Activated CD4-positive, alpha-beta T cell treated with anti-CD3 and anti-CD28 coated beads, Interleukin-10, Interleukin-2, amounts not matched to agents 100 ng/mL and 50 ng/mL, durations not matched to agents 16 hours and 8 hours (primary cell): Measurements from ENCODE around the gene KRT2.

Experiments
- DNase-seq: peaks from one replicate; pipeline ENCODE4 v3.0.0-alpha.2; 2020

Gene KRT2

DNA sequence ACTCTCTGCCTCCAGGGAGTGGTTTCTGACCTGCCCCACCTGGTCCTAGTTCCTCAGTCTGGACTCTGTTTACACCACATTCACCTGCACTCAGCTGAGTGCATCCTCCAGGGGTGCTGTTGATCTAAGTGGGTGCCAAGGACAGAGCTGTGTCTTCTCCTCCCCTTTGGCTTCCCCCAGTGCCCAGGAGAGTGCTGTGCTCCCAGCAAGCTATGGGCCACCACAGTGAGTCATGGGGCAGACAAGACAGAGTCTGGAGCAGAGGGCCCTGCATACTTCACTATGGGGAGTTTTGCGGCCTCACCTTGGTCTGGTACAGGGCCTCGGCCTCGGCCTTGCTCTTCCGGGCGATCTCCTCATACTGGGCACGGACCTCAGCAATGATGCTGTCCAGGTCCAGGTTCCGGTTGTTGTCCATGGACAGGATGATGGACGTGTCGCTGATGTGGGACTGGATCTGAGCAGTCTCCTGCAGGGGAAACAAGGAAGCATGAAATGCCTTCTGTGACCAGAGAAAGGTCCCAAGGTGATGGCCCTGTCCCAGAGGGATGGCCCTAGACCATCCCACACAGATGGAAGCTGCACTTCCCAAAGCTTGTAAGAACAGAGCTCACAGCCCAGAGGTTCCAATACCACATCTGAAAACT lies 38.5 kb downstream of the KRT2 start:
- DNase-seq = no peak

DNA sequence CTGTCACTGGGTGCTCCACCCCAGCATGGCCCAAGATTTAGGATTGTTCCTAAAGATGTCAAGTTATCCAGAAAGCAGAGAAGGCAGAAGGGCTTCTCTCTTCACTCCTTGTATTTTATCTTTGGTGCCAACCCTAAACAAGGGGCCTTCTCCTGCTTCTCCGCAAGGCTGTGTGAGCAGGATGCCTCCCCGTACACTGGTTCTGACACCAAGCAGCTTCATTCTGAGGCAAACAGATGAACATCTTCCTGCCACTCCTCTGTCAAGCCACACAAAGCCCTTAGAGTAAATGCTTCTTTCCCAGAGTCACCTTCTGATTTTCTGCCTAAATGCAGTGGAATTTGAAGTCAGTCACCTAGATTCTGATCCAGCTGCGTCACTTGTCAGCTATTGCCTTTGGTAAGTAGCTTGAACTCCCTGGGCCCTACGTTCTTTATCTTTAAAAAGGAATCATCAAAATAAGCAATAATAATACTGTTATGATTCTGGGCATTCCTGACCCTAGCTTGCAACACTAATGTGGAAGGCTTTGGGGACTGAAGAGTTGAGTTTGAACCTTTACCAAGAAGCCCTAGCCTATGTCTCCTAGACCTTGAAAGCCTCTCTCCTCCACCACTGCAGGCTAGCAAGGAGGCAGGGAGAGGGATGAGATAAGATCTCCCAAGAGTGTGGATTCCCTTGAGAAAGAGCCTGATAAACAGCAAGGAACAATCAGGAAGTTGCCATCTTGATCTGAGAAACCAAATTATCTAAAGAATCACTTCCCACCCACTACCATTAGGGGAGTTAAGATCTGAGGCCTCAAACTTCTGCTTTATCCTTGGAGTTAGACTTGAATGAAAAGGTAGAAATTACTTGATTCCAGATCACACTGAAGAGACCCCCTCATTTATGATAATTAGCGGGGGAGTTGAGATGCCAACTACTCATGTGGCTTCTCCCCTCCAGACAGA lies 39.3 kb downstream of the KRT2 start:
- no peak for DNase-seq

DNA sequence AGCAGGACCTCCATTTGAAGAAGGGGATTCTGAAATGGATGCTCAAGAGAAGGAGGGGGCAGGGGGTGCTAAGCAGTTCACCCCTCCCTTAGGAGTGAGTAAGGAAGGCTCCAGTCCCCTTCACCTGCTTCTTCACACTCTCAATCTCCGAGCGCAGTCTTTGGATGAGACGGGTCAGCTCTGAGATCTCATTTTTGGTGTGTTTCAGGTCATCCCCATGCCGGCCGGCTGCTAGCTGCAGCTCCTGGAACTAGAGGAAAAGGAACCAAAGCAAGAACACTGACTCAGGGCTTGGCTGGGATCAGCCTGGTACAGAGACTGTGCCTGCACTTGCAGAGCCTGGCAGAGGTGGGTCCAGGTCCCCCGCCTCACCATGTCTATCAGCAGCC lies 40.9 kb downstream of the KRT2 start:
- no peak for DNase-seq

DNA sequence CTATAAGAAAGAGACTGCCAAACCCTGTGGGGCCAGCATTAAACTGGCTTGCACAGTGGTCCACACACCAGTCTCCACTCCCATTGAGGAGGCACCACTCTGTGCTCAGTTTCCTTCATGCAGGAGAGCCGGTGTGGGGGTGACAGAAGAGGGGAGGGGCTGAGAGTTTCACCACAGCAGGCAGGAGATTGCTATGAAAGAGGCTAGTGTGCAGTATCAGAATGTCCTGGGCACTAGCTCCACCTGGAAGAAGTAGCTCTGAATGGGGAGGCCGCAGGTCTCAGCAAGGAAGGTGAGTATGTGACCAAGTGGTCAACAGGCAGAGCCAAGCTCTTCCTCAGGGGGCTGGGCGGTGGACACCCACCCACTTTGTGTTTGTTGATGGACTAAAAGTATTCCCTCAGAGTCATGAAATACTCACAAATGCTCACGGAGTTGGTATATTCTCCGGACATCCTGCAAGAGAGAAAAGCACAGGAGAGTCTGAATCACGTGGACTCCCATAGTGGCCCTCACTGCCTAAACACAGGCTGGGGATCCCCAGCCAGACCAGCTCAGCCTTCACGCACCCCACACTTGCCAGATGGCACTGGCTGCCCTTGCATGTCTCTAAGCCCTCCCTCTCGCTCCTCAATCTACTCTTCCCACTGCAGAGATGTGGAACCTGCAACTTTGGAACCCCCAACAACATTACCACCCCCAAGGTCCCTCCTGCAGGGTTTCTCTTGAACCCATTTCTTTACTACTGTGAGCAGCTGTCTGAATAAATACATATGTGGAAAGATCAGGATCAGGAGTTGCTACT lies 43.0 kb downstream of the KRT2 start:
- no peak for DNase-seq

DNA sequence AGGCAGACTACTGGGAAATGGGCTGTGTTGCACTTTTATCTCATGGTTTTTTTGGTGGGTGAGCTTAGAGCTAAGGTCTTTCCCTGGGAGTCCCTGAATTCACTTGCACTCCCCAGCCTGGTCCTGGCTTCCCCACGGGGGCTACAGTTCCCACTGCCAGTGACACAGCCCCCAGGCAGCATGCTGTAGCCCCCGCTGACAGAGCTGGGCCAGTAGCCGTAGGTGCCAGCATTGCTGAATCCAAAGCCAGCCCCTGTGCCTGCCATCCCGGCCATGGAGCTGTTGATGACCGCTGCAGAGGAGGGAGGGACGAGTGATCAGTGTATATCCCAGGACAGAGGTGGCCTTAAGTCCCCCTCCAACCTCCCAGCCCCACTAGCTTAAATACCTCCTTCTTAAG lies 43.9 kb downstream of the KRT2 start:
- no peak for DNase-seq

DNA sequence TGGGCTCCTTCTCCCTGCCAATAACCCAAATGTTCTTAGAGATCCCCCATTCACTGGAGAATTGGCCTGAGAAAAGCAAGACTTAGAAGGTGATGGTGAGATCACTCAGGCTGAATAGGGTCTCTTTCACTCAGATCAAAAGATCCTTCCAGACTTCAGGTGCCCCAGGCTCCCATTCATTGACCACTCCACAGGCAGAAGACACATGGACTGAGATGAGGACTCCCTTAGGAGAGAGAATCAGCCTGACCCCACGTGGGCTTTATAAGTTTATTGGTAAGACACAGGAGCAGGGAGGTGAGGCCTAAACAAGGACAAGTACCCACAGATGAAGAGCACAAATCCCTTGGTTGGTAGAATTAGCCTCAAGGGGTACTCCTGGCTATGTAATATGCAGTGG lies 44.7 kb downstream of the KRT2 start:
- no peak for DNase-seq

DNA sequence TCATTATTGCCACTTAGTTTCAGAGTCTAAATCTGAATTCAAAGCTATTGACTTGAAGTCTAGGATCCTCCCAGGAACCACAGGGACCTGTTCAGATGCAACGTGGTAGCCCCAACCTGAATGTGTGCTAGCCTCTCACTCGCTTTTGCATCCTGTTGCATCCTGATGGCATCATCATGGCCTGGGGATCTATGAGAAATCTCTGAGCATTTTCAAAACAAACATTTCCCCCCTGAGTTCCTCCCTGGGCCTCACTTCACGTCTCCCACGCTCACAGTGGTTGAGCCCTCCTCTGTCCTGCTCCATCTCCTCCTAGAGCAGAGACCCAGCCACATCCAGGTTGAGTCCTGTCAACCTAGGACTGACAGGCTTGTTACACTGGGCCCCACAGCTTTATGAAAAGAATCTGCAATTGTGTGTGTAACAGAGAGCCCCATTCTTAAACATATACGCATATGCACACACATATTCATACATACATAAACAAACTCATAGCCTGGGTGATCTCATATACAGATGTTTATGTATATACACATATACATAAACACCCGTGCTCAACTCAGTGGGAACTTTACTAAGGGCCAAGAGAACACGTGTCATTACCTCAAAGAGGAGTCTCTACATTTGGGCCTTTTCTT lies 45.3 kb downstream of the KRT2 start:
- no peak for DNase-seq

DNA sequence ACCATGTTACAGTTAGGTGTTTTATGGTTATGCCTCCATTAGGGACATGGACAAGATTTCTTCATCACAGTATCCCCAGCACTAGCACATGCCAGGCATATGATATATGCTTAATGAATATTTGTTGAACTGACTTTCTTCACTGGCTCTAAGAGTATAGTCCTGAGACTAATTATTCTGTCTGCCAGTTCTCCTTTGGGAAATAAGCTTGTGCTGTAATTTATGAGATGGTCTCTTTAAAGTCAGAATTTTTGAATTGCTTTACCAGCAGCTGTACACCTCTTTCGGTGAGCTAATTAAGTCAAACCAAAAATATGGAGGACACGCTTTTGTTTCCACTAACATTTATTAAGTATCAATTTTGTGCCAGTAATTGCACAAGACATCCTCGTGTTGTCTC lies 45.9 kb downstream of the KRT2 start:
- DNase-seq = no peak

DNA sequence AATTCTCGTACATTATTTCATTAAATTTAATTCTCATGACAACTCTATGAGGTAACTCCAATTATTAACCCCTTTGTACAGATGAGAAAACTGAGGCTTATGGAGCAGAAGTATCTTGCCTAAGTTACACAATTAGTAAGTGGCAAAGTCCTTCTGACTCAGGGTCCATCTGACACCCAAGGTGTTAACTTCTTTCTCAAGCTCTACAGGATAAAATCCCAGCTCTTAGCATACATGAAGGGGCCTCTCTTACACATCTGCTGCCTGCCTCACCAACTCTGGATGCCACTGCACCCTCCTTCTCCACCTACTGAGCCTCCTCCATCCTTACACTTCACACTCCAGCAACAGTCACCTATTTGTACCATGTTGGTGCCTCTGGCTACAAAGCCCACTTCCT lies 46.5 kb downstream of the KRT2 start:
- no peak for DNase-seq

DNA sequence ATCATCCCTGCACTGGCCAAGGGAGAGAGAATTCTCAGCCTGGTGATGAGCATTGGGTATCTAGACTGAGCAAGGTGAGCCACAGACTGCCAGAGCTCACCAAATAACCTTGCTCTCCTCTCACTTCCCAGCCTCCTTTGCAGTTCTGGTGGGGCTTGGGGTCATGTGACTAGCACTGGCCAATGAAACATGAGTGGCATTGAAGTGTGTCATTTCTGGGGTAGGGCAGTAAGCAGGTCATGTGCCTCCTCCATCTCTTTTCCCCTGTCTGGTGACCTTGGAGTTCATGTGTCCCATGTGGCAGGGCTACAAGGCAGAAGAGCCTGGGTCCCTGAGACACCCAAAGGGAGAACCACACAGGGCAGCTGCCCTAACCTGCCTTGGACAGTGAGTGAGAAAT lies 47.2 kb downstream of the KRT2 start:
- DNase-seq = no peak

DNA sequence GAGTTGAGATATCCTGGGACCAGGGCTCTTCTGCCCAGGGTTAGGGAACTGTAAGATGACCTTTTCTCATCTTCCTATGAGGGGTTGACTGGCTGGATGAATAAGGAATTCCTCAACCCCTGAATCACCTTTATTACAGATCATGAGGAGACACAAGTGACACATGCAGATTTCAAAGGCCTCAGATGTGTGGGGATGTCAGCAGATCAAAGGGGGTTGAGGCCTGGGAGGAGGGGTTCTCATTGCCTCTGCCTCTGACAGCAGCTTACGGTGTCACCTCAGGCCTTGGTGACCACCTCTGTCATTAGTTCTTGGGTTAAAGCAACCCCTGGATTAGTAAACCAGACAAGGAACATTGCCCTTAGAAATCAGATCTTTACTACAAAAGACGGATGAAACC lies 48.7 kb downstream of the KRT2 start:
- no peak for DNase-seq

DNA sequence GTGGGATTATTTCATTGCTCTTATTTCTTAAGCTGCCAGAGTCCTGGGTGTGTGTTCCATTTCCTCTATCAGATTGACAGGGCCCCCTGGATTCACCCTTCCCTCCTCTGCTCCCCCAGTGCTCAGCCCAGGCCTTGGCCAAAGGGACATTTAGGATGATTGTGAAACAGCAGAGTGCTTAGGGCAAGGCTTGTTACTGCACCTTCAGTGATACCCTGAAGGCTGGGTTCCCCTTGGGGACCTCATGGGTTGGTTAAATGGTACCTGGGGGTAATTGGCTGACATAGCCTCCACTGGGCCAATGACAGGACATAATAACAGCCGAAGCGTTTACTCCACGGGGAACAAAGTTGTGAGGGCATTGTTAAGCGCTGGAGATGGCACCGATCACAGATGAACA lies 49.5 kb downstream of the KRT2 start:
- no peak for DNase-seq

DNA sequence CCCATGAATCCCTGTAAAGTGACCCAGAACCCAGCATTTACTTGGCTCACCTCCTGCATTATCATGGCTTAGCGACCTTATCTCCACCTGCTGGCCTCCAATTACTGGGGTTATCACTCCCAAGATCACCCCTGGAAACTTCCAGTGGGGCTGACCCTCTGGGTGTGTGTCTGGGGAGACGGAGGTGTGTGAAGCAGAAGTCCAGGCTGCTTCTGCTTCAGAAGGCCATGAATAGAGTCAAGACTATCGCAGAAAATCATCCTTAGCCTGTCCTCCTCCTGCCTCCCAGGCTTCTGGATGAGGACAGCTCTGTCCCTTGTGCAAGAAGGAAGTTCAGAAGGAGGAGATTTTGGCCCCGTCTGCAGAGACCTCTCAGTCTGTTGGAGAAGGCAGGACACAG lies 50.3 kb downstream of the KRT2 start:
- DNase-seq = no peak

DNA sequence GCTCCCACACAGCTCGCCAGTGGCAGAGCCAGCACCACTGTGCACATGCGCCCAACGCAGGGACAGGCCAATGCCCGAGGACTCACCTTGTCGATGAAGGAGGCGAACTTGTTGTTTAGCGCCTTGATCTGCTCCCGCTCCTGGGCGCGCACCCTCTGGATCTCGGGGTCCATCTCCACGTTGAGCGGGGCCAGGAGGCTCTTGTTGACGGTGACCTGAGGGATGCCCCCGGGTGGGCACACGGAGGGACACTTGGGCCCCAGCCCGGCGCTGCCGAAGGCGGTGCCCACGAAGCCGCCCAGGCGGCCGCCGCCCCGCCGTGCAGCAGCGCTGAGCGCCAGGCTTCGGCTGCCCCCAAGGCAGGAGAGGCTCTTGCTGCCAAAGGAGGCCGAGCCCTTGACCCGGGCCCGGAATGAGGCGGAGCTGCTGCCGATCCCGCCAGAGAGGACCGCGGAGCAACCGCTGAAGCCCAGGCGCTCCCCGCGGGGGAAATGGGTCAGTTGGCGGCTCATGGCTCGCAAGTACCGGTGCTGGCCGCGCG lies 51.0 kb downstream of the KRT2 start, which contains the start of gene KRT72:
Gene KRT72, minus strand, starts transcription at position 523 of the 541 bp plus-strand sequence. Its CDS starts 11 bp downstream, at position 512.
- DNase-seq = no peak

DNA sequence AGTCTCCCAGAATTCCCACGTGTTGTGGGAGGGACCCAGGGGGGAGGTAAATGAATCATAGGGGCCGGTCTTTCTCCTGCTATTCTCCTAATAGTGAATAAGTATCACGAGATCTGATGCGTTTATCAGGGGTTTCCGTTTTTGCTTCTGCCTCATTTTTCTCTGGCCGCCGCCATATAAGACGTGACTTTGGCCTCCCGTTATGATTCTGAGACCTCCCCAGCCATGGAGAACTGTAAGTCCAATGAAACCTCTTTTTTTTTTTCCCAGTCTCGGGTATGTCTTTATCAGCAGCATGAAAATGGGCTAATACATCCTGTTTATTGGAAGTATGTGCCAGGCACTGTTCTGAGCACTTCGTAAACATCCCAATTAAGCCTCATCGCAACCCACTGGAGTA lies 51.5 kb downstream of the KRT2 start:
- DNase-seq = no peak

DNA sequence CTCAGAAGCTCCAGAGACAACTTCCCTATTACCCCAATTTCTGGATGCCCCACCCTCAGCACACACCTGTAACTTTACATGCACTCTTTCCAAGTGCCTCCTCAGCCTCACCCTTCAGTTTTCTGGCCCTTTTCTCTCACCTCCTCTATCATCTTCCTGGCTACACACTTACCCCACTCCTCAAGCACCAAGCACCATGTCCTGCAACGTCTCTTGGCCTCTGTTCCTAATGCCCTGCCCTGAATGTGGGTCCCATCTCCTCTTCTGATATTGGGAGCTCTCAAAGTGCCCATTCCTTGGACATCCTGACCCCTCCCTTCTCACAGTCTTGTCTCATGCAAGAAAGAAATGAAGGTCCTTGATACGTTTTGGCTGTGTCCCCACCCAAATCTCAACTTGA lies 51.9 kb downstream of the KRT2 start:
- DNase-seq = no peak

DNA sequence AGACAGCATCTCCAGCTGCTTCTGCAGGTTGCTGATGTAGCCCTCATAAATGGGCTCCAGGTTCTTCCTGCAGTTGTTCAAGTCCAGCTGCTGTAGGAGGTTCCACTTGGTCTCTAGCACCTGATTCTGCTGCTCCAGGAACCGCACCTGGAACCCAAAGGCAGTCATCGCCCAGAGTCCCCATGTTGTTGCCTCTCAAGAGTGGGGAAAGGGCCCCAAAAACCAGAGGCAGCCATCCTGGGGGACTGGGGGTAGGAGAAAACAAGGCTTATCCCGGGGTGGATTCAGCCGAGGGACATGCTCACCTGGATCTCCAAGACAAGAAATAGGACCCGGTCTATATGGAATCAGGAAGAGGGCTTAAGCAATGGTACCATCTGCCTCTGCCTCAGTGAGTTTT lies 53.0 kb downstream of the KRT2 start:
- no peak for DNase-seq
